ENCODE results near the gene ATG10. TPM values are rescaled to one million over a fixed set of nuclear protein-coding genes. Genes with fewer than 3 reads are reported as not detected.

ATG10 gene
- total RNA-seq, 6 experiments from 2014 or later = 3.7 to 4.8 (median 4.4) TPM

GRCh38 chr5:82276800-82277612, 305.2 kb downstream of the ATG10 start:
- peak overlapping the region; percentile 99 for H3K27ac Mint-ChIP-seq
- TF ChIP-seq CTCF (IDR thresholded peaks at IDR 0.05) = no peak
- H3K9me3 Mint-ChIP-seq = no peaks in the 10 kb centered on the region
- DNase-seq = no peak
- H3K4me3 Mint-ChIP-seq = peak overlapping the region; percentile 98
- peaks cover 5% of the 10 kb centered on the region for H3K27me3 Mint-ChIP-seq (ENCODE audit: insufficient read depth)
- peaks cover 27% of the 10 kb centered on the region for H3K4me1 Mint-ChIP-seq (ENCODE audit: low read depth)
- H3K36me3 Mint-ChIP-seq (ENCODE audit: low read depth) = peaks cover 45% of the 10 kb centered on the region

- peak overlapping the region; percentile 98 for H3K4me3 Mint-ChIP-seq
- peaks cover 27% of the 10 kb centered on the region for H3K4me1 Mint-ChIP-seq (ENCODE audit: low read depth)
- no peak for DNase-seq
- peak overlapping the region; percentile 99 for H3K27ac Mint-ChIP-seq
- peaks cover 5% of the 10 kb centered on the region for H3K27me3 Mint-ChIP-seq (ENCODE audit: insufficient read depth)
- no peak for TF ChIP-seq CTCF (IDR thresholded peaks at IDR 0.05)
- H3K36me3 Mint-ChIP-seq (ENCODE audit: low read depth) = peaks cover 45% of the 10 kb centered on the region
- H3K9me3 Mint-ChIP-seq = no peaks in the 10 kb centered on the region
These were observed 305.8 kb downstream of the ATG10 start for GRCh38 chr5:82277613-82277986.

GRCh38 chr5:82277987-82278710, 306.3 kb downstream of the ATG10 start, which contains the start of gene RPS23:
Gene RPS23 (minus strand): TSS chr5:82278354. CDS start chr5:82278323, 31 bp downstream.
- H3K36me3 Mint-ChIP-seq (ENCODE audit: low read depth) = peaks cover 45% of the 10 kb centered on the region
- H3K4me3 Mint-ChIP-seq = peak within 1 kb of the TSS; percentile 98
- no peak for TF ChIP-seq CTCF (IDR thresholded peaks at IDR 0.05)
- H3K27ac Mint-ChIP-seq = peak within 1 kb of the TSS; percentile 99
- peaks cover 5% of the 10 kb centered on the region for H3K27me3 Mint-ChIP-seq (ENCODE audit: insufficient read depth)
- H3K9me3 Mint-ChIP-seq = no peaks in the 10 kb centered on the region
- peaks cover 27% of the 10 kb centered on the region for H3K4me1 Mint-ChIP-seq (ENCODE audit: low read depth)
- peak; percentile 86 for DNase-seq

GRCh38 chr5:82278711-82279370, 307.0 kb downstream of the ATG10 start:
- H3K27me3 Mint-ChIP-seq (ENCODE audit: insufficient read depth) = peaks cover 5% of the 10 kb centered on the region
- H3K9me3 Mint-ChIP-seq = no peaks in the 10 kb centered on the region

More at GRCh38 chr5:82278711-82279370, 307.0 kb downstream of the ATG10 start:
- peaks cover 44% of the 10 kb centered on the region for H3K36me3 Mint-ChIP-seq (ENCODE audit: low read depth)
- H3K4me1 Mint-ChIP-seq (ENCODE audit: low read depth) = peaks cover 27% of the 10 kb centered on the region
- peak overlapping the region; percentile 98 for H3K4me3 Mint-ChIP-seq
- TF ChIP-seq CTCF (IDR thresholded peaks at IDR 0.05) = no peak
- no peak for DNase-seq
- peak overlapping the region; percentile 99 for H3K27ac Mint-ChIP-seq
